SU-DHL-6 (cell line): ENCODE measurements around the gene PTH2.

Experiments
- EZH2phosphoT487 ChIP-seq: fragments of 200-600 bp; sonication (generic), shearing (Covaris generic); conservative IDR thresholded peaks from 2 replicates; pipeline ENCODE4 v1.6.1; 2018; ENCODE audit warnings: mild to moderate bottlenecking, antibody characterized with exemption, low read length, moderate library complexity, mixed read lengths
- TF ChIP-seq, protein P1 (sequence below): fragments of 200-600 bp; sonication (generic); IDR thresholded peaks from one replicate; pipeline ENCODE4 v1.5.1; 2017; ENCODE audit warnings: antibody characterized with exemption, mild to moderate bottlenecking, low read length, moderate library complexity; ENCODE audit not compliant: insufficient read depth, poor library complexity, severe bottlenecking

DNA sequence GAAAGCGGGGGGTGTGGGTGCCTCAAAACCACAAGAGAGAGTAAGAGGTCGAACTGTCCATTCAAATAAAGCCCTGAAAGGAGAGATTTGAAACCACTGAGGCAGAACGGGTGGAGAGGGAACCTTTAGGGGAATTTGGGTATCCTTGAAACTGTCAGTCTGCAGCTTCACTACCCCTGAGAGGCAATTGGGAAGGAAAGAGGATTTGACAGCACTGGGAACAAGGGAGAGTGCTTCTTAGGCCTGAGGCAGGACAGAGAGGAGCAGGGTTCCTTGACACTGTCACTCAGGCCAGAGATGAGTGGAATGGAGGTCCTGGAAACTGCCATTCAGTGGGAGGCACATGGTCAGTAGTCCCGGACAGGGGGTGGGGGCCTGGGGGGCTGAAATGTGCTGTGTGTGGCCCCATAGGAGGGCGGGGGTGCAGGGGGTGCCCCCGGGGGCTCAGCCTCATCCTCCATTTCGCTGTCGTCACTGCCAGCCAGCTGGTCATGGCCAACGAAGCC, 7.0 kb upstream of the PTH2 start:
- TF ChIP-seq, protein P1, sequence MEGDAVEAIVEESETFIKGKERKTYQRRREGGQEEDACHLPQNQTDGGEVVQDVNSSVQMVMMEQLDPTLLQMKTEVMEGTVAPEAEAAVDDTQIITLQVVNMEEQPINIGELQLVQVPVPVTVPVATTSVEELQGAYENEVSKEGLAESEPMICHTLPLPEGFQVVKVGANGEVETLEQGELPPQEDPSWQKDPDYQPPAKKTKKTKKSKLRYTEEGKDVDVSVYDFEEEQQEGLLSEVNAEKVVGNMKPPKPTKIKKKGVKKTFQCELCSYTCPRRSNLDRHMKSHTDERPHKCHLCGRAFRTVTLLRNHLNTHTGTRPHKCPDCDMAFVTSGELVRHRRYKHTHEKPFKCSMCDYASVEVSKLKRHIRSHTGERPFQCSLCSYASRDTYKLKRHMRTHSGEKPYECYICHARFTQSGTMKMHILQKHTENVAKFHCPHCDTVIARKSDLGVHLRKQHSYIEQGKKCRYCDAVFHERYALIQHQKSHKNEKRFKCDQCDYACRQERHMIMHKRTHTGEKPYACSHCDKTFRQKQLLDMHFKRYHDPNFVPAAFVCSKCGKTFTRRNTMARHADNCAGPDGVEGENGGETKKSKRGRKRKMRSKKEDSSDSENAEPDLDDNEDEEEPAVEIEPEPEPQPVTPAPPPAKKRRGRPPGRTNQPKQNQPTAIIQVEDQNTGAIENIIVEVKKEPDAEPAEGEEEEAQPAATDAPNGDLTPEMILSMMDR, result no peak
- no peak for TF ChIP-seq EZH2phosphoT487
